SU-DHL-6 (cell line): Measurements from ENCODE around the gene SEMA4C.

Source experiments
- H2AFZ ChIP-seq: fragments of 200-600 bp; sonication (generic); 2 replicates; pipeline ENCODE4 v1.6.1; 2014; ENCODE audit warnings: low read depth, mild to moderate bottlenecking, moderate library complexity, mixed read lengths, antibody characterized with exemption, low read length; ENCODE audit not compliant: severe bottlenecking
- H3F3A ChIP-seq: fragments of 200-600 bp; shearing (Covaris generic); 2 replicates; pipeline ENCODE4 v1.6.0; 2016; ENCODE audit warnings: antibody characterized with exemption, mild to moderate bottlenecking; ENCODE audit not compliant: insufficient read depth
- H3K27ac ChIP-seq: fragments of 200-600 bp; sonication (generic); 2 replicates; pipeline ENCODE4 v1.5.1; 2016; ENCODE audit warnings: low read depth, mild to moderate bottlenecking, low read length, moderate library complexity, mixed read lengths
- H3K27me3 ChIP-seq: fragments of 200-600 bp; sonication (generic), shearing (Covaris generic); 2 replicates; pipeline ENCODE4 v1.6.0; 2014; ENCODE audit warnings: mild to moderate bottlenecking, low read length
- H3K36me3 ChIP-seq: fragments of 200-600 bp; sonication (generic); 2 replicates; pipeline ENCODE4 v1.6.1; 2014; ENCODE audit warnings: mild to moderate bottlenecking, low read length, mixed read lengths
- H3K4me2 ChIP-seq: fragments of 300-600, 200-600 bp; shearing (Covaris generic), sonication (generic); 2 replicates; pipeline ENCODE4 v1.6.0; 2014; ENCODE audit warnings: low read length, low read depth, mild to moderate bottlenecking; ENCODE audit not compliant: poor library complexity, severe bottlenecking
- H3K4me3 ChIP-seq: fragments of 200-600 bp; sonication (generic); 2 replicates; pipeline ENCODE4 v1.5.1; 2014; ENCODE audit warnings: antibody characterized with exemption, low read length, mild to moderate bottlenecking, mixed read lengths; ENCODE audit not compliant: insufficient read depth, poor library complexity, severe bottlenecking
- H3K79me2 ChIP-seq: fragments of 200-600 bp; sonication (generic); 2 replicates; pipeline ENCODE4 v1.6.1; 2014; ENCODE audit warnings: mild to moderate bottlenecking, low read length, moderate library complexity; ENCODE audit not compliant: insufficient read depth
- H3K9ac ChIP-seq: fragments of 200-600 bp; sonication (generic); 2 replicates; pipeline ENCODE4 v1.7.0; 2014; ENCODE audit warnings: mild to moderate bottlenecking, low read length
- H3K9me2 ChIP-seq: fragments of 200-600 bp; sonication (generic); replicated peaks from 2 replicates; pipeline ENCODE4 v1.6.1; 2014; ENCODE audit warnings: low read length; ENCODE audit not compliant: insufficient read depth
- H3K9me3 ChIP-seq: fragments of 200-600 bp; sonication (generic); 2 replicates; pipeline ENCODE4 v1.6.1; 2014; ENCODE audit warnings: low read length, mixed read lengths; ENCODE audit not compliant: insufficient read depth
- H4K20me1 ChIP-seq: fragments of 200-600 bp; sonication (generic); 2 replicates; pipeline ENCODE4 v1.6.1; 2014; ENCODE audit warnings: low read depth, mild to moderate bottlenecking, antibody characterized with exemption, low read length, moderate library complexity, mixed read lengths
- CTCF ChIP-seq: fragments of 200-600 bp; sonication (generic); IDR thresholded peaks from one replicate; pipeline ENCODE4 v1.5.1; 2017; ENCODE audit warnings: antibody characterized with exemption, mild to moderate bottlenecking, low read length, moderate library complexity; ENCODE audit not compliant: insufficient read depth, poor library complexity, severe bottlenecking
- EZH2phosphoT487 ChIP-seq: fragments of 200-600 bp; sonication (generic), shearing (Covaris generic); conservative IDR thresholded peaks from 2 replicates; pipeline ENCODE4 v1.6.1; 2018; ENCODE audit warnings: mild to moderate bottlenecking, antibody characterized with exemption, low read length, moderate library complexity, mixed read lengths

SEMA4C gene

GRCh38 chr2:96846825-96847224, 23.1 kb downstream of the SEMA4C start:
- no peak overlapping the region for H3K4me3 ChIP-seq
- no peaks in the 10 kb centered on the region for H3K27me3 ChIP-seq
- no peaks in the 10 kb centered on the region for H3K9me3 ChIP-seq
- H3K9me2 ChIP-seq, result no peaks in the 10 kb centered on the region
- no peak for TF ChIP-seq CTCF
- no peak for TF ChIP-seq EZH2phosphoT487
- H4K20me1 ChIP-seq, result no peaks in the 10 kb centered on the region
- H3K27ac ChIP-seq, result no peak overlapping the region
- H3K36me3 ChIP-seq, result no peaks in the 10 kb centered on the region
- no peak overlapping the region for H3K4me2 ChIP-seq
- H3K9ac ChIP-seq, result no peak overlapping the region
- no peaks in the 10 kb centered on the region for H3K79me2 ChIP-seq
- no peak overlapping the region for H2AFZ ChIP-seq
- no peaks in the 10 kb centered on the region for H3F3A ChIP-seq

GRCh38 chr2:96844405-96844808, 25.5 kb downstream of the SEMA4C start:
- Histone ChIP-seq H3K4me3 (no peak overlapping the region), H3K4me2 (no peak overlapping the region), H3K9me3 (no peaks in the 10 kb centered on the region), H4K20me1 (no peaks in the 10 kb centered on the region), H3K27ac (no peak overlapping the region), H3K27me3 (no peaks in the 10 kb centered on the region), H3K9me2 (no peaks in the 10 kb centered on the region), H3F3A (no peaks in the 10 kb centered on the region), H3K79me2 (no peaks in the 10 kb centered on the region), H3K36me3 (no peaks in the 10 kb centered on the region), H3K9ac (no peak overlapping the region), H2AFZ (no peak overlapping the region)
- TF ChIP-seq EZH2phosphoT487 (no peak), CTCF (no peak)

- no peaks in the 10 kb centered on the region for H3K9me3 ChIP-seq
- no peak within 1 kb of the TSS for H3K4me2 ChIP-seq
- H3K36me3 ChIP-seq, result no peaks in the 10 kb centered on the region
- no peaks in the 10 kb centered on the region for H3F3A ChIP-seq
- no peaks in the 10 kb centered on the region for H3K27me3 ChIP-seq
- no peak within 1 kb of the TSS for H3K9ac ChIP-seq
- H4K20me1 ChIP-seq, result no peaks in the 10 kb centered on the region
- TF ChIP-seq CTCF (no peak), EZH2phosphoT487 (no peak)
- no peaks in the 10 kb centered on the region for H3K79me2 ChIP-seq
- H3K27ac ChIP-seq, result no peak within 1 kb of the TSS
- no peak within 1 kb of the TSS for H3K4me3 ChIP-seq
- H3K9me2 ChIP-seq, result no peaks in the 10 kb centered on the region
- H2AFZ ChIP-seq, result no peak within 1 kb of the TSS
These were observed 26.2 kb downstream of the SEMA4C start, which contains the start of gene ANKRD23 for GRCh38 chr2:96843538-96844268. Gene ANKRD23, minus strand, starts transcription at chr2:96844021. Its CDS starts 29 bp downstream, at chr2:96843992.
